Sigmoid colon (tissue), 7 donors: ENCODE measurements around the gene ECT2. TPM values are rescaled to one million over a fixed set of nuclear protein-coding genes. Genes with fewer than 3 reads are reported as not detected.

ENCODE experiments used
- DNase-seq: peaks from one replicate; pipeline ENCODE4 v3.0.0-alpha.2; 2019
- H3K27ac ChIP-seq, 4 donors: fragments of 200-600 bp; sonication (generic); one replicate each; pipeline ENCODE4 v1.5.1; 2016 to 2019; ENCODE audit warnings: mild to moderate bottlenecking in 1 of 4
- H3K27me3 ChIP-seq, 3 donors: fragments of 200-600 bp; sonication (generic); one replicate each; pipeline ENCODE4 v1.5.1; 2019; ENCODE audit warnings: mild to moderate bottlenecking in 1 of 3
- H3K36me3 ChIP-seq, 4 donors: fragments of 200-600 bp; sonication (generic); one replicate each; pipeline ENCODE4 v1.5.1; 2016 to 2019
- H3K4me1 ChIP-seq, 4 donors: fragments of 200-600 bp; sonication (generic); one replicate each; pipeline ENCODE4 v1.5.1; 2017 to 2019
- H3K4me3 ChIP-seq, 4 donors: fragments of 200-600 bp; sonication (generic); one replicate each; pipeline ENCODE4 v1.5.1; 2017 to 2019; ENCODE audit warnings: mild to moderate bottlenecking in 2 of 4, moderate library complexity in 1 of 4
- H3K9me3 ChIP-seq, 4 donors: fragments of 200-600 bp in 3 of 4; sonication (generic) in 3 of 4; one replicate each; pipeline versions ENCODE4 v1.5.1 to v1.6.1; 2013 to 2019
- CTCF ChIP-seq, 4 experiments: fragments of 450-650 bp in 3 of 4; fragments of 200-600 bp in 1 of 4; IDR thresholded peaks; one replicate each; pipeline ENCODE4 v1.5.1; 2016 to 2019; ENCODE audit warnings: antibody characterized with exemption in 4 of 4, mild to moderate bottlenecking in 3 of 4, moderate library complexity in 2 of 4
- EP300 ChIP-seq, 4 donors: sonication (generic); formaldehyde crosslinking; IDR thresholded peaks; one replicate each; pipeline ENCODE4 v1.6.1; 2017; ENCODE audit warnings: antibody characterized with exemption in 4 of 4
- POLR2A ChIP-seq, 2 donors: fragments of 450-650 bp; IDR thresholded peaks; one replicate each; pipeline ENCODE4 v1.6.1; 2016; ENCODE audit warnings: antibody characterized with exemption in 2 of 2, mild to moderate bottlenecking in 2 of 2, moderate library complexity in 2 of 2
- POLR2AphosphoS5 ChIP-seq, 4 donors: sonication (generic); formaldehyde crosslinking; IDR thresholded peaks; one replicate each; pipeline ENCODE4 v1.6.1; 2017; ENCODE audit warnings: antibody characterized with exemption in 4 of 4
- WGBS, 2 donors: extraction: QIAGEN DNeasy Blood & Tissue Kit; methylation state at CpG; one replicate each; pipeline ENCODE4 v1.1.7; 2013; 5-methylcytosine and 5-hydroxymethylcytosine counted together
- intact Hi-C: fragments of 100-400 bp; cut with DNase I; formaldehyde crosslinking; loops from one replicate; pipeline ENCODE4 v1.15.1; 2023
- polyA plus RNA-seq, 3 donors: library from polyadenylated mRNA; stranded (reverse); fragments of 200-250 nt; gene quantifications; one replicate each; pipeline ENCODE4 v1.2.3, GENCODE V29; 2013
- total RNA-seq, 4 donors: library from RNA; depleted of rRNA; stranded (reverse); fragments of >200 nt; gene quantifications; one replicate each; pipeline ENCODE4 v1.1.0, GENCODE V29; 2016
- donor health status: healthy with polysubstance abuse.
- donor health status: Bipolar disorder and iron deficiency.
- donor health status: healthy.

Gene ECT2
- total and polyA plus RNA-seq, 7 donors = 3.3 to 21.9 (median 9.7) TPM

GRCh38 chr3:172782235-172782634 is 31.7 kb downstream of the ECT2 start:
- Histone ChIP-seq H3K4me3 (no peak overlapping the region), H3K9me3 (no peaks in the 10 kb centered on the region), H3K27ac (no peak overlapping the region), H3K27me3 (no peaks in the 10 kb centered on the region), H3K4me1 (no peaks in the 10 kb centered on the region), H3K36me3 (no peaks in the 10 kb centered on the region)
- intact Hi-C loops = no loop called here
- no peak for TF ChIP-seq POLR2AphosphoS5 (IDR thresholded peaks at IDR 0.05)
- 90 to 97% methylated on average over 2 of the region's 2 CpGs for WGBS, 2 donors
- DNase-seq = no peak

GRCh38 chr3:172786036-172786435 is 35.5 kb downstream of the ECT2 start:
- H3K9me3 ChIP-seq = no peaks in the 10 kb centered on the region
- H3K27me3 ChIP-seq = no peaks in the 10 kb centered on the region
- DNase-seq = no peak
- no peak overlapping the region for H3K27ac ChIP-seq
- intact Hi-C loops = no loop called here
- H3K36me3 ChIP-seq = peaks cover 0 to 15% (median 0%) of the 10 kb centered on the region in 4 donors
- TF ChIP-seq CTCF (IDR thresholded peaks at IDR 0.05) (no peak), POLR2A (IDR thresholded peaks at IDR 0.05) (no peak), POLR2AphosphoS5 (IDR thresholded peaks at IDR 0.05) (no peak), EP300 (IDR thresholded peaks at IDR 0.05) (no peak)
- H3K4me1 ChIP-seq = no peaks in the 10 kb centered on the region
- WGBS, 2 donors = 98 to 100% methylated on average over 1 of the region's 1 CpG
- H3K4me3 ChIP-seq = no peak overlapping the region

- DNase-seq = no peak
- H3K36me3 ChIP-seq = peaks cover 0 to 19% (median 0%) of the 10 kb centered on the region in 4 donors
- no peak overlapping the region for H3K27ac ChIP-seq
- H3K4me3 ChIP-seq = no peak overlapping the region
- intact Hi-C loops = no loop called here
- H3K9me3 ChIP-seq = no peaks in the 10 kb centered on the region
- no peaks in the 10 kb centered on the region for H3K4me1 ChIP-seq
- WGBS, 2 donors = 95 to 99% methylated on average over 2 of the region's 2 CpGs
- H3K27me3 ChIP-seq = no peaks in the 10 kb centered on the region
- TF ChIP-seq POLR2AphosphoS5 (IDR thresholded peaks at IDR 0.05) (no peak), POLR2A (IDR thresholded peaks at IDR 0.05) (no peak), CTCF (IDR thresholded peaks at IDR 0.05) (no peak), EP300 (IDR thresholded peaks at IDR 0.05) (no peak)
Measured at GRCh38 chr3:172787019-172787418, 36.5 kb downstream of the ECT2 start.

GRCh38 chr3:172787746-172788145 is 37.2 kb downstream of the ECT2 start:
- no peaks in the 10 kb centered on the region for H3K27me3 ChIP-seq
- no peak overlapping the region for H3K4me3 ChIP-seq
- intact Hi-C loops = no loop called here
- TF ChIP-seq POLR2AphosphoS5 (IDR thresholded peaks at IDR 0.05) (no peak), EP300 (IDR thresholded peaks at IDR 0.05) (no peak), POLR2A (IDR thresholded peaks at IDR 0.05) (no peak), CTCF (IDR thresholded peaks at IDR 0.05) (no peak)
- no peak for DNase-seq
- H3K27ac ChIP-seq = no peak overlapping the region
- H3K9me3 ChIP-seq = no peaks in the 10 kb centered on the region
- peaks cover 0 to 19% (median 0%) of the 10 kb centered on the region in 4 donors for H3K36me3 ChIP-seq
- 96 to 99% methylated on average over 1 of the region's 1 CpG for WGBS, 2 donors
- H3K4me1 ChIP-seq = no peaks in the 10 kb centered on the region

GRCh38 chr3:172799246-172799645 is 48.7 kb downstream of the ECT2 start:
- intact Hi-C loops = no loop called here
- Histone ChIP-seq H3K36me3 (no peaks in the 10 kb centered on the region), H3K9me3 (no peaks in the 10 kb centered on the region), H3K27me3 (no peaks in the 10 kb centered on the region), H3K4me3 (no peak overlapping the region), H3K27ac (no peak overlapping the region), H3K4me1 (no peaks in the 10 kb centered on the region)
- no peak for DNase-seq
- TF ChIP-seq POLR2A (IDR thresholded peaks at IDR 0.05) = no peak
- no peak for TF ChIP-seq EP300 (IDR thresholded peaks at IDR 0.05)
- TF ChIP-seq POLR2AphosphoS5 (IDR thresholded peaks at IDR 0.05) = no peak
- WGBS, 2 donors = 97 to 99% methylated on average over 1 of the region's 1 CpG

GRCh38 chr3:172800156-172800555 is 49.6 kb downstream of the ECT2 start:
- no peak for DNase-seq
- intact Hi-C loops = no loop called here

More at GRCh38 chr3:172800156-172800555, 49.6 kb downstream of the ECT2 start:
- TF ChIP-seq POLR2A (IDR thresholded peaks at IDR 0.05) (no peak), POLR2AphosphoS5 (IDR thresholded peaks at IDR 0.05) (no peak), CTCF (IDR thresholded peaks at IDR 0.05) (no peak), EP300 (IDR thresholded peaks at IDR 0.05) (no peak)
- Histone ChIP-seq H3K27me3 (no peaks in the 10 kb centered on the region), H3K27ac (no peak overlapping the region), H3K4me3 (no peak overlapping the region), H3K36me3 (no peaks in the 10 kb centered on the region), H3K4me1 (no peaks in the 10 kb centered on the region), H3K9me3 (no peaks in the 10 kb centered on the region)
- WGBS, 2 donors = 96 to 97% methylated on average over 2 of the region's 2 CpGs
